ENCODE results near the gene FAM184B.
A peak's percentile ranks its signal among the peaks of the same experiment; 100 is the strongest.
"Not testable (repeated sequence)": the region's sequence is repeated elsewhere in the genome, so short reads cannot be mapped to it uniquely, and the experiment has no call there.

The FAM184B gene

DNA sequence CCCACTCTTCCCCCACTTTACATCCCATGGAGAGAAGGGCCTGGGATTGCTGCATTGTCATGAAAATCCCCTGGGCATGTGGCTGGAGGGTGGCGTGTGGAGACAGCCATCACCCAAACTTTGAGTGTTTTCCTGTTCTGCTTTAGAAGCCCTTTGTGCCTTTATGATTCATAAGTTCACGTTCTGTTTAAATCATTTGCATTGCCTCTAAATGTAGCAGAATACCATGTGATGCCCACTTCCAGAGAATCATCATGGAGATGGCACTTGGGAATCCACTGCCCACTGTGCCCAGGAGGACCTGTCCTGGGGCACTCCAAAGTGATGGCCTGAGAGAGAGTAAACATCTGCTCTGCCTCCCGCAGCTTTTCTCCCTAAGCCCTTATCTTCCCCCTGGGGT lies 114.2 kb downstream of the FAM184B start:
- Mint-ChIP-seq H3K36me3 (no peaks in the 10 kb centered on the region), H3K4me3 (no peak overlapping the region), H3K4me1 (peaks cover 28% of the 10 kb centered on the region), H3K27ac (peak overlapping the region; percentile 51), H3K27me3 (peaks cover 6% of the 10 kb centered on the region), H3K9me3 (peaks cover 5% of the 10 kb centered on the region)
- DNase-seq (ENCODE audit: low spot score in 2 of 2) (no peak), ATAC-seq (ENCODE audit: low read depth) (no peak)

DNA sequence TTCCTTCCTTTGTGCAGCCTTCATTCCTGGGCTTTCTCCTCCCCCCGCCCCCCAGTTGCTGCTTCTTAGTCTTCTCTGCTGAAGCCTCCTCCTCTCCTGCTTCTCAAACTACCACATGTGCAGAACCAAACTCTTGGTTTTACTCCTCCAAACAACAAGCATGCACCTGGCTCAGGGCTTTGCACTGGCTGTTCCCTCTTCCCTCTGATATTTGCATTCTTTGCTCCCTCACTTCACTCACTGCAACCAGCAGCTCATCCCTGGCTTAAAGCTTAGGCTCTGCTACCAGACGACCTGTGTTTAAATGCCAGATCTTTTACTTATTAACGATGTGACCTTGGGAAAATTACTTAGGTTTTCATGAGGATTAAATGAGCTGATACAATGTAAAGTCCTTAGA lies 115.6 kb downstream of the FAM184B start:
- peaks cover 4% of the 10 kb centered on the region for H3K27me3 Mint-ChIP-seq
- no peaks in the 10 kb centered on the region for H3K9me3 Mint-ChIP-seq
- no peak overlapping the region for H3K27ac Mint-ChIP-seq
- no peak for DNase-seq (ENCODE audit: low spot score in 2 of 2)
- ATAC-seq (ENCODE audit: low read depth) = no peak
- peaks cover 28% of the 10 kb centered on the region for H3K4me1 Mint-ChIP-seq
- H3K36me3 Mint-ChIP-seq = no peaks in the 10 kb centered on the region
- no peak overlapping the region for H3K4me3 Mint-ChIP-seq

DNA sequence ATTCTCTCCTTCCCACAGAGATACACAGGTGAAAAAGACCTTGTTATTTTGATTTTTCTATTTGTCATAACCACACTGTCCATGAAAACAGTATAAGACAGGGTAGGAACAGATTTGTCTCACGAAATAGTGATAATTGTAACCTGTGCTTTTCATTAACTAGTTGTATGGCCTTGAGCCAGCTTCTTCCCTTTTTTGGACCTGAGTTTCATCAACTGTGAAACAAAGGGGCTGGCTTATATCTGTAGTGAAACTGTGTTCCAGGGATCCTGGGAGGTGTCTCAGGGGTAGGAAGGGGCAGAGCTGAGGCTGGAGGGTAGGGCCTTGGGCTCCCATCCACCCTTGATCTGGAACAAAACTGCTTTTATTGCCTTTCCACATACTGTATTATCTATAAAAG lies 116.1 kb downstream of the FAM184B start:
- DNase-seq (ENCODE audit: low spot score in 2 of 2) (no peak), ATAC-seq (ENCODE audit: low read depth) (peak; percentile 22)
- no peaks in the 10 kb centered on the region for H3K36me3 Mint-ChIP-seq
- no peaks in the 10 kb centered on the region for H3K9me3 Mint-ChIP-seq
- no peak overlapping the region for H3K27ac Mint-ChIP-seq
- H3K4me1 Mint-ChIP-seq = peaks cover 28% of the 10 kb centered on the region
- H3K4me3 Mint-ChIP-seq = no peak overlapping the region
- H3K27me3 Mint-ChIP-seq = peaks cover 5% of the 10 kb centered on the region

DNA sequence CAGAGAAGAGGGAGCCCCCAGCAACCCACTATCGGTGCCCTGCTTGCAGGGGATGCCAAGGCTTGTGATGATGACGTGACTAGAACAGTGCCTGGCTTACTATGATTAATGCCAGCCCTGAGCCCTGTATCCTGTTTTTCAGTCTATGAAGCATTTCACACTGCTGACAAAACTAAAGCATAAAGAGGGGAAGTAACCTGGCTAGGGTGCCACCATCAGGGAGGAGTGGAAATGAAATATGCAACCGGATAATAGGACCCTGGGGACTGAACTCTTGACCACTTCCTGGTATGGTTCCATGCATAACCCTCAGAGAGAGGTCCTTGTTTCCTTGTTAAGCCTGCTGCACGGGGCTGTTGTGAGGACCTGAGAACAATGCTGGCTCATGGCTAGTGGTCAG lies 116.7 kb downstream of the FAM184B start:
- peaks cover 28% of the 10 kb centered on the region for H3K4me1 Mint-ChIP-seq
- no peak overlapping the region for H3K4me3 Mint-ChIP-seq
- ATAC-seq (ENCODE audit: low read depth) (peak; percentile 79), DNase-seq (ENCODE audit: low spot score in 2 of 2) (peak in 1 of 2 donors; percentile 15)
- H3K36me3 Mint-ChIP-seq = no peaks in the 10 kb centered on the region
- peaks cover 5% of the 10 kb centered on the region for H3K27me3 Mint-ChIP-seq
- H3K27ac Mint-ChIP-seq = no peak overlapping the region
- no peaks in the 10 kb centered on the region for H3K9me3 Mint-ChIP-seq

DNA sequence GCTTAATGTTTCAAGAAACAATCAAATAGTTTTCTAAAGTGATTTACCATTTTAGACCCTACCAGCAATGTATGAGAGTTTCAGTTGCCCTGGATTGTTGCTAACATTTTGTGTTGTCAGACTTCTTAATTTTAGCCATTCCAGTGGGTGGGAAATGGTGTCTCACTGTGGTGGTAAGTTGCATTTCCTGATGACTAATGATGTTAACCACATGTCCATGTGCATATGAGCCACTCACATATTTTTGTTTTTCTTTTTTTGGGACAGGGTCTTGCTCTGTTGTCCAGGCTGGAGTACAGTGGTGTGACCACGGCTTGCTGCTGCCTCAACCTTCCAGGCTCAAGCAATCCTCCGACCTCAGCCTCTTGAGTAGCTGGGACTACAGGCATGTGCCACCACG lies 118.7 kb downstream of the FAM184B start:
- Mint-ChIP-seq H3K27me3 (peaks cover 3% of the 10 kb centered on the region), H3K9me3 (no peaks in the 10 kb centered on the region), H3K36me3 (no peaks in the 10 kb centered on the region), H3K4me3 (no peak overlapping the region), H3K27ac (no peak overlapping the region), H3K4me1 (peaks cover 21% of the 10 kb centered on the region)
- ATAC-seq (ENCODE audit: low read depth) (no peak), DNase-seq (ENCODE audit: low spot score in 2 of 2) (no peak)

DNA sequence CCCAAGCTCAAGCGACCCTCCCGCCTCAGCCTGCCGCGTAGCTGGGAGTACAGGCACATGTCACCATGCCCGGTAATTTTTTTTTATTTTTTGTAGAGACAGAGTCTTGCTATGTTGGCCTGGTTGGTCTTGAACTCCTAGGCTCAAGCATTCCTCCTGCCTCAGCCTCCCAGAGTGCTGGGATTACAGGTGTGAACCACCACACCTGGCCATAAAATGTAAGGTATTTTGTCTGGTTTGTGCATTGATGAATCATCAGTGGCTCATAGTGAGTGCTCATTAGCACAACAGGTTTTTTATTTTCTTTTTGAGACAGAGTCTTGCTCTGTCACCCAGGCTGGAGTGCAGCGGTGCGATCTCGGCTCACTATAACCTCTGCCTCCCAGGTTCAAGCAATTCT lies 122.2 kb downstream of the FAM184B start:
- not testable (repeated sequence) for DNase-seq (ENCODE audit: low spot score in 2 of 2); H3K9me3 Mint-ChIP-seq; H3K27ac Mint-ChIP-seq; H3K4me1 Mint-ChIP-seq; H3K36me3 Mint-ChIP-seq; ATAC-seq (ENCODE audit: low read depth); H3K4me3 Mint-ChIP-seq
- peaks cover 11% of the 10 kb centered on the region for H3K27me3 Mint-ChIP-seq

DNA sequence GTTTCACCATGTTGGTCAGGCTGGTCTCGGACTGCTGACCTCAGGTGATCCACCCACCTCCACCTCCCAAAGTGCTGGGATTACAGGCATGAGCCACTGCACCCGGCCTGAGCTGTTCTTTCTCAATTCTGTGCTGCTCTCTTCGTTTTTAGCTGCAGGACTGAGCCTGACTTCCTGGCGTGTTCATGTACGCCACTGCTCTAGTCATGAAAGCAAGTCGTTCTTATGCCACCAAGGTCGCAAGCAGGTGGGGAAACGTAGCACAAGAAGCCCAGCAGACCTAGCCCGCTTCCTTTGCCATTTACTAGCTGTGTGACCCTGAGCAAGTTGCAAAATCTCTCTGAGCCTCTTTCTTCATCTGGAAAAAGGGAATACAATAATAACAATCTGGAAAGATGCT lies 123.6 kb downstream of the FAM184B start:
- Mint-ChIP-seq H3K4me3 (no peak overlapping the region), H3K4me1 (no peaks in the 10 kb centered on the region), H3K27ac (no peak overlapping the region), H3K9me3 (no peaks in the 10 kb centered on the region), H3K27me3 (peaks cover 13% of the 10 kb centered on the region), H3K36me3 (no peaks in the 10 kb centered on the region)
- no peak for ATAC-seq (ENCODE audit: low read depth)
- DNase-seq (ENCODE audit: low spot score in 2 of 2) = no peak

DNA sequence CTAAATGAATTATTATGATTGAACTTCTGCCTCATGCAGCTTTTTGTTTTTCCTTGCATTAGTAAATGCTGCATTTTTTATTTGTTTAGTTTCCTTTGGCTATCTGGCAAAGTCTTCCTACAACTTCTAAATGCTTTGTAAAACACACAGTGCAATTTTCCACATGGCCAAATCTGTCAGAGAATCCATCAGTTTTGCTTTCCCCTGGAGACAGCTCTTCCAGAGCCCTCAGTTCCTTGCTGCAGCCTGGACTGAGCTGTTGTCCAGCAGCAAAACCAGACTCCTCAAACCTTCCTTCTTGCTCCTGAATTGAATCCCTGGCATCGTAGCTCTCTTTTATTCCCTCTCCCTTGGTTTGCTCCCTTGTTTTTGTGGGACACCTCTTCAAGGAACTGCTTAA lies 124.3 kb downstream of the FAM184B start:
- Mint-ChIP-seq H3K4me3 (no peak overlapping the region), H3K4me1 (no peaks in the 10 kb centered on the region), H3K36me3 (no peaks in the 10 kb centered on the region), H3K9me3 (no peaks in the 10 kb centered on the region), H3K27ac (no peak overlapping the region), H3K27me3 (peaks cover 13% of the 10 kb centered on the region)
- ATAC-seq (ENCODE audit: low read depth) = no peak
- DNase-seq (ENCODE audit: low spot score in 2 of 2) = no peak

DNA sequence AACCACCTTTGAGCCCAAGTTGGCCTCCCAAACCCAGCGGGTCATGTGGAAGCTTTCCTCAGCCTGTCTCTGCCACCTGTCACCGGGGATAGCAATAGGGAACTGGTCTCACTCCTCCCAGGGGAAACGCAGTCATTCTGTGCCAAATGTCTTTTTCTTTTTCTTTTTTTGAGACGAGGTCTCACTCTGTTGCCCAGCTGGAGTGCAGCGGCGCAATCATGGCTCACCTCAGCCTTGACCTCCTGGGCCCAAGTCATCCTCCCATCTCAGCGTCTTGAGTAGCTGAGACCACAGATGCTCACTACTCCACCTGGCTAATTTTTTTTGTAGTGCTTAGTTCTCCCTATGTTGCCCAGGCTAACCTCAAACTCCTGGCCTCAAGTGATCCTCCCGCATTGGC lies 126.7 kb downstream of the FAM184B start:
- ATAC-seq (ENCODE audit: low read depth) = no peak
- Mint-ChIP-seq H3K9me3 (no peaks in the 10 kb centered on the region), H3K36me3 (peaks cover 3% of the 10 kb centered on the region)

DNA sequence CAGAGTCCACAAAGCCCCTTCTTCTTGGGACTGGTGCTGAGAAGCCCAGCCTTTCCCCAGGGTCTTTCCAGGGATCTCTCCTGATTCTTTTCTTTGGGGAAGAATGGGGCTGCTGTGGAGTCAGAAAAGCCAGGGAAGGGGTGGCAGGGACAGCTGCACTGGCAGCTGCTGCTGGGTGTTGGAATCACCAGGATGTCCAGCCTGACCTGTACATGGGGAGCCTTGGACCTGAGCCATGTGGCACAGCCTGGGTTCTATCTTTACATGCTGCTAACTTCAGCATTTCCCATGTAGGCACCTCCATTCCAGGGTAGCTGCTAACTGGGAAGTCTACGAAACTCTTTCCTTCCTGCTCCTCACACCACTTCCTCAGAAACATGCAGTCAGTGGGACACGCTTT lies 131.0 kb downstream of the FAM184B start:
- Mint-ChIP-seq H3K27me3 (peaks cover 17% of the 10 kb centered on the region), H3K4me1 (peaks cover 4% of the 10 kb centered on the region), H3K4me3 (no peak overlapping the region), H3K27ac (no peak overlapping the region), H3K36me3 (peaks cover 3% of the 10 kb centered on the region), H3K9me3 (no peaks in the 10 kb centered on the region)
- DNase-seq (ENCODE audit: low spot score in 2 of 2) = no peak
- ATAC-seq (ENCODE audit: low read depth) = no peak

More for the DNA sequence above, 126.7 kb downstream of the FAM184B start:
- peaks cover 16% of the 10 kb centered on the region for H3K27me3 Mint-ChIP-seq
- no peak overlapping the region for H3K27ac Mint-ChIP-seq
- no peak for DNase-seq (ENCODE audit: low spot score in 2 of 2)
- no peak overlapping the region for H3K4me3 Mint-ChIP-seq
- H3K4me1 Mint-ChIP-seq = peaks cover 3% of the 10 kb centered on the region

DNA sequence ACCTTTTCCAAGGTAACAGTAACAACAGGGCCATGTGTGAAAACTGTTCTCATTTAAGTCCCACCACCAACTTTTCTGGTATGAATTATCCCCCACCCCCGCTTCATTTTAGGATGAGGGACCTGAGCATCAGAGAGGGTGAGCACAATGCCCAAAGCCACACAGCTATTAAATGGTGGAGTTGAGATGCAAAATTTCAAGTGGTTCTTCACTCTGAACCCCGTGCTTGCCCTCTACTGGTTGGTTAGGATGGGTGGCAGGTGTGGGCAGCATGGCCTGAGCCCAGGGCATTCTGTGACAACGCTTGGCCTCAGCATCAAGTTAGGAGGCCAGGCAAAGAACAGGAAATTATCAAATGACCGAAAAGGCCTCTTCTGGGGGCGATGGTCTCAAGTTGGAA lies 133.5 kb downstream of the FAM184B start:
- Mint-ChIP-seq H3K27me3 (peaks cover 9% of the 10 kb centered on the region), H3K4me1 (peaks cover 4% of the 10 kb centered on the region), H3K4me3 (no peak overlapping the region), H3K27ac (no peak overlapping the region), H3K36me3 (peaks cover 7% of the 10 kb centered on the region), H3K9me3 (no peaks in the 10 kb centered on the region)
- DNase-seq (ENCODE audit: low spot score in 2 of 2) (no peak), ATAC-seq (ENCODE audit: low read depth) (no peak)

DNA sequence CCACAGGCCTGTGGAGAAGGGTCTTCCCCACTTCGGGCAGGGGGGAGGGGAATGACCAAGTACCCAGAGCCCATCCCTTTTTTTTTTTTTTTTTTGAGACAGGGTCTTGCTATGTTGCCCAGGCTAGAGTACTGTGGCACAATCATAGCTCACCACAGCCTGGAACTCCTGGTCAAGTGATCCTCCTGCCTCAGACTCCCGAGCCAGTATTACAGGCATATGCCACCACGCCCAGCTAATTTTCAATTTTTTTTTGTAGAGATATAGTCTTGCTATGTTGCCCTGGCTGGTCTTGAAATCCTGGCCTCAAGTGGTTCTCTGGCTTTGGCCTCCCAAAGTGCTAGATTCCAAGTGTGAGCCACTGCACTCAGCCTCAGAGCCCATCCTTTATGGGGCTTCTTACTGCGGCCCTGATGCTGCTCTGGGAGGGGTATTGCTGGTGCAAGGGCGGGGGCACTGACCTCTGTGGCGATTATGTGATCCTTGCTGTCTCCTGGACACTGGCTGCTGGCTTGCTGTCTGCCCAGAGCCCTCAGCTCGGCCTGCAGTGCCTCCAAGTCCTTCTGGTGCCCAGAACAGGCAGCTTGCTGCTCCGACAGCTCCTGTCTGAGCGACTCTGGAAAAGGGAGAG lies 134.1 kb downstream of the FAM184B start:
- Mint-ChIP-seq H3K4me1 (peaks cover 4% of the 10 kb centered on the region), H3K36me3 (peaks cover 10% of the 10 kb centered on the region), H3K27me3 (peaks cover 9% of the 10 kb centered on the region), H3K27ac (no peak overlapping the region), H3K9me3 (no peaks in the 10 kb centered on the region), H3K4me3 (no peak overlapping the region)
- no peak for ATAC-seq (ENCODE audit: low read depth)
- DNase-seq (ENCODE audit: low spot score in 2 of 2) = no peak

DNA sequence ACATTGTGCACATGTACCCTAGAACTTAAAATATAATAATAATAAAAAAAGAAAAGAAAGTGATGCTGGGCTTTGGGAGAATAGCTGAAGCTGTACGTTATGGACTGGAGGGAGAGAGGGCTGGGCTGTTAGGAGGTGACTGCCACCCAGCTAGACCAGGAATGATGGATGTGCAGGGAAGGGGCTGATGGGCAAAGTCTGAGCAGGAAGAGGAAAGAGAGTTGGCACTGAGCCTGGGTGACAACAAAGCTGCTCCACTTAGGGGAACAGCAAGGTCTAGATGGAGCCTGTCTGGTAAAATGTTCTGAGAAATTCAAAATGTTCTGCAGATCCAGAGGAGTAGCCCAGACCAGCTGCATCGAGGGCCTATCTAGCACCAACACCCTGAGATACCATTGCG lies 134.7 kb downstream of the FAM184B start:
- H3K27ac Mint-ChIP-seq = no peak overlapping the region

DNA sequence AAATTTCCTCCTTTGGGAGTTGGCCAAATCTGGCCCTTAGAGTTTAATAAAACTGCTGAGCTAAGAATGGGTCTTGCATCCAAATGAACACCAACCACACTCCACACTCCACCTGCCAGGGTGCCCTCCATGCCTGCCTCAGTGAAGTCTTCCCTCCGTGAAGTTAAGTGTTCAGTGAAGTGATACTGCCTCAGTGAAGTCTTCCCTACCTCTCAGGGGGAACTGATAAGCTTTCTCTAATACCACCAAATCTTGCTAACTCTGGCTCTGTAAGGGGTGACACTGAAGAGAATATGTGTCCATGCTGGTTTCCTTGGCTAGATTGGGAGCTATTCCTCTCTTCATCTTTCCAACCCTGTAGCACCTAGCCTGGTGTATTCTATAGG lies 139.0 kb downstream of the FAM184B start:
- Mint-ChIP-seq H3K36me3 (peaks cover 7% of the 10 kb centered on the region), H3K9me3 (no peaks in the 10 kb centered on the region), H3K4me3 (no peak overlapping the region), H3K27ac (no peak overlapping the region), H3K27me3 (peaks cover 3% of the 10 kb centered on the region), H3K4me1 (no peaks in the 10 kb centered on the region)
- DNase-seq (ENCODE audit: low spot score in 2 of 2) (no peak), ATAC-seq (ENCODE audit: low read depth) (no peak)

More for the DNA sequence above, 134.7 kb downstream of the FAM184B start:
- DNase-seq (ENCODE audit: low spot score in 2 of 2) (no peak), ATAC-seq (ENCODE audit: low read depth) (no peak)
- no peak overlapping the region for H3K4me3 Mint-ChIP-seq
- H3K27me3 Mint-ChIP-seq = peaks cover 9% of the 10 kb centered on the region
- H3K36me3 Mint-ChIP-seq = peaks cover 10% of the 10 kb centered on the region
- no peaks in the 10 kb centered on the region for H3K9me3 Mint-ChIP-seq
- peaks cover 4% of the 10 kb centered on the region for H3K4me1 Mint-ChIP-seq

DNA sequence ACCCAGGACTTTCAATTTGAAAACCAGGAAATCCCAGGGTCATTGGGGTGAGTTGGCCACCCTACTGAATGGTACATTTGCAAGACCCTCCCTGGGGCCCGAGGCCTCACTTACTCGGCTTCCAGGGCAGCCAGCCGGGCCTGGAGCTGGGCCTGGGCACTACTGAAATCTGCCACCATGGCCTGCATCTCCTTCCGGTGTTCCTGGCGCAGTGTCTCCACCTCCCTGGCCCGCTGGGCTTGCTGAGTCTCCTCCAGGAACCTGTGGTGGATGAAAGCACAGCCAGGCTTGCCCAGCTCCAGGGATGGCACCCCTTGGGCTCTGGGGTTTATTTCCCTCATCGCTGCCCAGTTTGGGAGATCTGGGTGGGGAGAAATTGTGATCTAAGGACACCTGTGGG lies 142.3 kb downstream of the FAM184B start:
- no peak for ATAC-seq (ENCODE audit: low read depth)
- no peak for DNase-seq (ENCODE audit: low spot score in 2 of 2)
- H3K36me3 Mint-ChIP-seq = peaks cover 7% of the 10 kb centered on the region
- no peaks in the 10 kb centered on the region for H3K9me3 Mint-ChIP-seq
- H3K4me1 Mint-ChIP-seq = no peaks in the 10 kb centered on the region
- no peak overlapping the region for H3K27ac Mint-ChIP-seq
- H3K4me3 Mint-ChIP-seq = no peak overlapping the region
- no peaks in the 10 kb centered on the region for H3K27me3 Mint-ChIP-seq
